ENCODE data around the gene SLIT3.
"Not testable (repeated sequence)": the region's sequence is repeated elsewhere in the genome, so short reads cannot be mapped to it uniquely, and the experiment has no call there.

Gene SLIT3

GRCh38 chr5:168746893-168747640 is 553.9 kb downstream of the SLIT3 start:
- no peak for DNase-seq

GRCh38 chr5:168746126-168746892 is 554.6 kb downstream of the SLIT3 start:
- DNase-seq = not testable (repeated sequence)

- no peak for DNase-seq
Measured at GRCh38 chr5:168743617-168744016, 557.3 kb downstream of the SLIT3 start.

- DNase-seq = not testable (repeated sequence)
Measured at GRCh38 chr5:168742311-168742710, 558.6 kb downstream of the SLIT3 start.

- DNase-seq = no peak
Measured at GRCh38 chr5:168740811-168741213, 560.1 kb downstream of the SLIT3 start.

- DNase-seq = no peak
Measured at GRCh38 chr5:168740092-168740800, 560.7 kb downstream of the SLIT3 start.

GRCh38 chr5:168737066-168737465 is 563.9 kb downstream of the SLIT3 start:
- DNase-seq = no peak

GRCh38 chr5:168736281-168736831 is 564.6 kb downstream of the SLIT3 start:
- DNase-seq = no peak

GRCh38 chr5:168734620-168735300 is 566.2 kb downstream of the SLIT3 start:
- no peak for DNase-seq

GRCh38 chr5:168734119-168734518 is 566.8 kb downstream of the SLIT3 start:
- DNase-seq = no peak

GRCh38 chr5:168728546-168729211 is 572.3 kb downstream of the SLIT3 start:
- DNase-seq = no peak

- DNase-seq = no peak
Measured at GRCh38 chr5:168727547-168727946, 573.4 kb downstream of the SLIT3 start.

GRCh38 chr5:168726342-168726741 is 574.6 kb downstream of the SLIT3 start:
- no peak for DNase-seq

GRCh38 chr5:168724227-168724626 is 576.7 kb downstream of the SLIT3 start:
- DNase-seq = no peak

GRCh38 chr5:168723037-168723436 is 577.9 kb downstream of the SLIT3 start:
- no peak for DNase-seq

- DNase-seq = no peak
Measured at GRCh38 chr5:168721966-168722365, 579.0 kb downstream of the SLIT3 start.

GRCh38 chr5:168721002-168721753 is 579.8 kb downstream of the SLIT3 start:
- DNase-seq = no peak

GRCh38 chr5:168720575-168720974 is 580.4 kb downstream of the SLIT3 start:
- DNase-seq = no peak

GRCh38 chr5:168714046-168714445 is 586.9 kb downstream of the SLIT3 start:
- no peak for DNase-seq

GRCh38 chr5:168713051-168713450 is 587.9 kb downstream of the SLIT3 start:
- no peak for DNase-seq

- DNase-seq = no peak
Measured at GRCh38 chr5:168712280-168712924, 588.5 kb downstream of the SLIT3 start.
